ENCODE results near the gene RASSF5. TPM values are rescaled to one million over a fixed set of nuclear protein-coding genes. Genes with fewer than 3 reads are reported as not detected.

Gene RASSF5
- total and polyA plus RNA-seq, 10 of the 15 experiments (the other 5 are each of a cell fraction or from before 2014, with no cell fraction given) = 14.0 to 89.6 (median 68.9) TPM

DNA sequence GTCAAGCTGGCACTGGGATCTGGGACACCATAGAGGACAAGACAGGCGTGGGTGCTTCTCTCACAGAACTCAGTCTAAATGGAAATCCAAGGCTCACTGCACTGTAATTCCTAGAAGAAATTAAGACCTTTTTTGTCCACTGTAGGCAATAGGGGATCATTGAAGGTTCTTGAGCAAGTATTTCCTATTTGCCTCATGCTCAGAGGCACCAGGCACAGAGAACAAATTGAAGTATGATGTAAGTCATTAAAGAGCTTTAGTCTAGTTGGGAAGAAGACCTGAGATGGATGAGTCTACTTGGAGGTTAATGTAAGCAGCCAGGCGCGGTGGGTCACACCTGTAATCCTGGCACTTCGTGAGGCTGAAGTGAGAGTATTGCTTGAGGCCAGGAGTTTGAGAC lies 70.3 kb downstream of the RASSF5 start (continued):
- no peak for TF ChIP-seq RB1 (IDR thresholded peaks at IDR 0.05; ENCODE audit: borderline replicate concordance)
- TF ChIP-seq IRF4 (IDR thresholded peaks at IDR 0.05; ENCODE audit: low read depth, low read length) = no peak
- no peak for TF ChIP-seq TCF7 (IDR thresholded peaks at IDR 0.05; ENCODE audit: borderline replicate concordance)
- TF ChIP-seq SRF (IDR thresholded peaks at IDR 0.05; ENCODE audit: low read depth in 2 of 2, low read length in 2 of 2) = no peak
- no peak for TF ChIP-seq HDGF (IDR thresholded peaks at IDR 0.05)
- no peak for TF ChIP-seq TARDBP (IDR thresholded peaks at IDR 0.05; ENCODE audit: borderline replicate concordance)

DNA sequence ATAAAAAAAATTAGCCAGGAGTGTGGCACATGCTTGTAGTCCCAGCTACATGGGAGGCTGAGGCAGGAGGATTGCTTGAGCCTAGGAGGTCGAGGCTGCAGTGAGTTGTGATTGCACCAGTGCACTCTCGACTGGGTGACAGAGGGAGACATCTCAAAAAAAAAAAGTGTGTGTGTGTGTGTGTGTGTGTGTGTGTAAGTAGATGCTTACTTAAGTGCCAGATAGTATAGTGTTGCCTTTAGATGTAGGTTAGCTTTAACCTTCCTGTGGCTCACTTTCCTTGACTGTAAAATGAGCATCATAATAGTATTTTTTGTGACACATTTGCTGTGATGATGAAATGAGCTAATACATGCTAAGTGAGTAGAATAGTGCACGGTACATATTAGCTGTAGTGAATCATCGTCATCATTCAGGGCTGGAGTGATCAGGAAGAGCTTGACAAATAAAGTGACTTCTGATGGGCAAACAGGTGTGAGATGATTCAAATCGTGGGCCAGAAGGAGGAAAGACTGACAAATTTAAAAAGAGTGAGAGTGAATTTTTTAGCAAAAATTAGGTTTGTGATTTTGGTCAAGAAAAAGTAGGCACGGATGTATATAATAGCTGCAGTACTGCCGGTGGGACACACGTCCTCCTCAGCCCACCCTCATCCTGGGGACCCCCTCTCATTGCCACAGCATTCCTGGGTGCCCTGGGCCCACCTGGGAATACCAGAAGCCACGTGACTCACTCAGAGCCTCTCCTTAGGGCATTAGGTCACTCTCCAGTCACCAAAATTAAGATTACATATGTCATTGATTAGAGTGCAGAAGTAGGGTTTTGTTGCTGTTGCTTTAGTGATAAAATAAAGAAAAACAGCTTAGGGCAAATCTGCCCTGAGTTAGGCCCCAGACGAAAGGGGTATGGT lies 71.0 kb downstream of the RASSF5 start:
- no TSS peak for BruUV-seq (replicated peaks)
- Histone ChIP-seq H4K20me1 (ENCODE audit: control insufficient read depth, insufficient read depth) (no peaks in the 10 kb centered on the region), H3K36me3 (ENCODE audit: control insufficient read depth in 2 of 2, insufficient read depth in 2 of 2, low read length in 1 of 2) (peaks cover 13 to 22% of the 10 kb centered on the region in 2 experiments), H3K9me3 (replicated peaks; ENCODE audit: control insufficient read depth, insufficient read depth, low read length) (no peaks in the 10 kb centered on the region), H3K9ac (ENCODE audit: control insufficient read depth, insufficient read depth, low read length) (no peak overlapping the region), H3K4me3 (no peak overlapping the region), H3K27me3 (replicated peaks in 1 of 2; ENCODE audit: control insufficient read depth in 2 of 2, insufficient read depth in 2 of 2, low read length in 1 of 2) (no peaks in the 10 kb centered on the region), H3K79me2 (ENCODE audit: control insufficient read depth, insufficient read depth, low read length) (peaks cover 86% of the 10 kb centered on the region), H3K4me2 (ENCODE audit: control insufficient read depth, insufficient read depth) (peak overlapping the region; percentile 22; the same call in 1 of the 2 replicates), H3K4me1 (ENCODE audit: control insufficient read depth, insufficient read depth, low read length) (peaks cover 75% of the 10 kb centered on the region), H2AFZ (ENCODE audit: control insufficient read depth, low read depth, low read length) (no peak overlapping the region), H3K27ac (ENCODE audit: control insufficient read depth, insufficient read depth) (peak overlapping the region; percentile 45)
- FAIRE-seq = no peak
- ChIA-PET POLR2A (interaction anchor here (0.9 to 9.8 kb wide), 10 partner anchors 9 to 108 kb away, joined by 3 to 117 read pairs (median 3); partner anchors contain the start of gene IKBKE), RAD21 (ENCODE audit: unreplicated experiment) (interaction anchor here (0.9 to 6.4 kb wide), 10 partner anchors 13 to 108 kb away, joined by 3 to 57 read pairs (median 26); partner anchors contain the start of genes IKBKE and RASSF5), CTCF (interaction anchor here (0.6 to 15.7 kb wide), 14 partner anchors 13 to 1152 kb away, joined by 3 to 440 read pairs (median 3); no protein-coding TSS in a partner anchor), SMC1A (ENCODE audit: uncharacterized antibody, unreplicated experiment) (interaction anchor here (1.1 to 15.4 kb wide), 10 partner anchors 14 to 116 kb away, joined by 3 to 476 read pairs (median 6); no protein-coding TSS in a partner anchor)
- peak; percentile 4; the same call in 1 of the 3 replicates for ATAC-seq
- TF ChIP-seq STAT1 (conservative IDR thresholded peaks at IDR 0.05) (no peak), CREB1 (IDR thresholded peaks at IDR 0.05; ENCODE audit: low read depth) (peak; percentile 60; the same call in 1 of the 2 replicates), HDGF (IDR thresholded peaks at IDR 0.05) (peak; percentile 71; the same call in 1 of the 2 replicates)
- DNase-seq (ENCODE audit: low read depth, low spot score) = no peak
- 20% methylated on average over 10 of the region's 10 CpGs for WGBS (ENCODE audit: insufficient coverage, insufficient replicate concordance, low lambda C conversion rate, missing lambda C conversion rate)
- intact Hi-C loops (cut with micrococcal nuclease; ENCODE audit: unreplicated experiment) = no loop called here
- in situ Hi-C loops (cut with MboI) = no loop called here
